ENCODE measurements around the gene SENP7.

The SENP7 gene

DNA sequence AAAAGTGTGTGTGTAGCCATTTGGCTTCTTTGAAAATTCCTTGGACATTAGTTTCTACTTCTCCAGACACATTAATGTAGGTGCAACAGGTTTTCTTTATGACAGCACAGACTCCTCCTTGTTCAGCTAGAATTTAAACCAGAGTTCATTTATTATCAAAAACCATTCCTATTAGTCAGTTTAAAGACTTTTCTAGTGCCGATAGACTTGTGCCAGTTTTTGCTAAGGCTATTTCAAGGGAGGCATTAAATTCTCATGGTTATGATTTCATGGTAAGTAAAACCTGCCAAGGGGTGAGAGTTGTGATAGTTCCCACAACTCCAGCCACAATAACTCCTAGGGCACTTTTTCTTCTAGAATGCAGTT, 20.6 kb upstream of the SENP7 start:
- no peak for DNase-seq (ENCODE audit: extremely low spot score)
- TF ChIP-seq SP1 (IDR thresholded peaks at IDR 0.05) (no peak), CTBP1 (IDR thresholded peaks at IDR 0.05; ENCODE audit: borderline replicate concordance) (no peak), FOXM1 (IDR thresholded peaks at IDR 0.05; ENCODE audit: borderline replicate concordance) (no peak), HDGF (IDR thresholded peaks at IDR 0.05; ENCODE audit: borderline replicate concordance) (no peak), FOXA1 (IDR thresholded peaks at IDR 0.05) (no peak), ZNF384 (IDR thresholded peaks at IDR 0.05) (no peak), BHLHE40 (IDR thresholded peaks at IDR 0.05; ENCODE audit: borderline replicate concordance) (no peak), L3MBTL2 (conservative IDR thresholded peaks at IDR 0.05) (no peak), ARNT (IDR thresholded peaks at IDR 0.05) (no peak), LEF1 (IDR thresholded peaks at IDR 0.05; ENCODE audit: borderline replicate concordance) (no peak), NFRKB (IDR thresholded peaks at IDR 0.05) (no peak), ELF4 (IDR thresholded peaks at IDR 0.05) (no peak), TARDBP (IDR thresholded peaks at IDR 0.05) (no peak), FOXK2 (IDR thresholded peaks at IDR 0.05) (no peak), SUZ12 (IDR thresholded peaks at IDR 0.05) (no peak)
- TF ChIP-seq, protein P1, sequence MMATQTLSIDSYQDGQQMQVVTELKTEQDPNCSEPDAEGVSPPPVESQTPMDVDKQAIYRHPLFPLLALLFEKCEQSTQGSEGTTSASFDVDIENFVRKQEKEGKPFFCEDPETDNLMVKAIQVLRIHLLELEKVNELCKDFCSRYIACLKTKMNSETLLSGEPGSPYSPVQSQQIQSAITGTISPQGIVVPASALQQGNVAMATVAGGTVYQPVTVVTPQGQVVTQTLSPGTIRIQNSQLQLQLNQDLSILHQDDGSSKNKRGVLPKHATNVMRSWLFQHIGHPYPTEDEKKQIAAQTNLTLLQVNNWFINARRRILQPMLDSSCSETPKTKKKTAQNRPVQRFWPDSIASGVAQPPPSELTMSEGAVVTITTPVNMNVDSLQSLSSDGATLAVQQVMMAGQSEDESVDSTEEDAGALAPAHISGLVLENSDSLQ (IDR thresholded peaks at IDR 0.05) = no peak
- CTCF ChIA-PET = no interaction called here
- POLR2A ChIA-PET = no interaction called here

DNA sequence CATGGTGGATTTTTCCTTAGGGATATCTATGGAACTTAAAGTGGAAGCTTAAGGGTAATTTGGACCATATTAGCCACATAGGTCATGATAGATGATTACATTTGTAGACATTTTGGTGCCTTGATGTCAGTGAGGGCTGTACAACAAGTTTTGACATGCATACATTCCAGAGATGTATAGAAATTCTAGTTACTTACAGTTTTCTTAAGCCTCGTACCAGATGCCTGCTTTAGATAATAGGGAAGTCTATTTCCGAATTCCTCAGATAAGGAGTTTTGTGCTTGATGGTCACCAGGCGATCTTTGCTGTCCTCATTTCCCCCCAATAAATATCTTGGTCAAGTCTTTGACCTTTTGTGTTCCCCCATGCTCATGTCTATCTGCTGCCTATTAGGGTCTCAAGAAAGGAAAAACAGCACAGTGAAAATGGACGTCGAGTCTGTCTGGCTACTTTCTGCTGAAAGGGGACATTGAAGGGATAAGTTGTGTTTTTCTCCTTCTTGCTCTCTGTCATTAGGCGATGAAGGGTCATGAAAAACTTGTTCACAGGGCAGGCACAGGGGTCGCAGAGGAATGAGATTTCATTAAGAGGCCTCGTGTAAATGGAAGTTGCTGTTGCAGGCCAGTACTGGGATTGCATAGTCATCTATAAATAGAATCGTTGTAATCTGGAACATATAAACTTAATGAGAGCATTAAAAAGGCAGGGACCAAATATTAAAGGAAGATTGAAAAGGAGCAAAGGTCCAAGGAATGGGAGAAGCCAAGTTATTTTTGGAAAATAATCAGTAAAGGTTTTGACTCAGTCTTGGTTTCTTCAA, 20.0 kb upstream of the SENP7 start:
- TF ChIP-seq LEF1 (IDR thresholded peaks at IDR 0.05; ENCODE audit: borderline replicate concordance) (no peak), ZNF384 (IDR thresholded peaks at IDR 0.05) (no peak), SP1 (IDR thresholded peaks at IDR 0.05) (no peak), L3MBTL2 (conservative IDR thresholded peaks at IDR 0.05) (no peak), SUZ12 (IDR thresholded peaks at IDR 0.05) (no peak), FOXA1 (IDR thresholded peaks at IDR 0.05) (no peak), FOXM1 (IDR thresholded peaks at IDR 0.05; ENCODE audit: borderline replicate concordance) (no peak), TARDBP (IDR thresholded peaks at IDR 0.05) (no peak), CTBP1 (IDR thresholded peaks at IDR 0.05; ENCODE audit: borderline replicate concordance) (no peak), HDGF (IDR thresholded peaks at IDR 0.05; ENCODE audit: borderline replicate concordance) (no peak), FOXK2 (IDR thresholded peaks at IDR 0.05) (no peak), BHLHE40 (IDR thresholded peaks at IDR 0.05; ENCODE audit: borderline replicate concordance) (no peak), NFRKB (IDR thresholded peaks at IDR 0.05) (no peak), ELF4 (IDR thresholded peaks at IDR 0.05) (no peak), ARNT (IDR thresholded peaks at IDR 0.05) (no peak)
- TF ChIP-seq, protein P1 (IDR thresholded peaks at IDR 0.05) = no peak
- no peak for DNase-seq (ENCODE audit: extremely low spot score)
- CTCF ChIA-PET = no interaction called here
- POLR2A ChIA-PET = no interaction called here

DNA sequence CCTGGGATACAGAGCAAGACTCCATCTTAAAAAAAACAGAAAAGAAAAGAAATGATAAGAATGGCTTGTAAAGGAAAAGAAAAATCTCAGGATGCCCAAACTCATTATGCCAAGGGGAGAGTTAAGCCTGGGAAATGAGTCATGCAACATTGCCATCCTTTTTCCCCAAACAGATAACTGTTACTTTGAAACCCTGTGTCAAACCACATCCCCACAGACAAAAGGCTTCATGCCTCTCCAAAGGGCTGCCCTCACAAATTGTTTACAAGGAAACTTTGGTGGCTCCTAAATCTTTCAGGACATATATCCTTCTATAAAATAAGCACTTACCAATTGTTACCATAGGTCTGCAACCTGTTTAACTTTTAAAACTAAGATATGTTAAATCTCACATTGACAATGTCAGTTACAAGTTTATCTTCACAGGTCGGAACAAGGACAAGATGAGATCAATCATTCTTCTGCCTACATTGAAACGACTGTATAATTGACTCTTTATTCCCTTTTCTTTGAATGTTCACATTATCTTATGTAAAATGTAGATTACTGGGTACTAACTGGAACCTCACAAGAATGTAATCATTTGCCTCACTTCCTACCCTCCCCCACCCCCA, 18.6 kb upstream of the SENP7 start:
- ChIA-PET POLR2A (no interaction called here), CTCF (no interaction called here)
- TF ChIP-seq HDGF (IDR thresholded peaks at IDR 0.05; ENCODE audit: borderline replicate concordance) (no peak), FOXK2 (IDR thresholded peaks at IDR 0.05) (no peak), ARNT (IDR thresholded peaks at IDR 0.05) (no peak), SUZ12 (IDR thresholded peaks at IDR 0.05) (no peak), ELF4 (IDR thresholded peaks at IDR 0.05) (no peak), L3MBTL2 (conservative IDR thresholded peaks at IDR 0.05) (no peak), FOXM1 (IDR thresholded peaks at IDR 0.05; ENCODE audit: borderline replicate concordance) (no peak), ZNF384 (IDR thresholded peaks at IDR 0.05) (no peak), SP1 (IDR thresholded peaks at IDR 0.05) (no peak), FOXA1 (IDR thresholded peaks at IDR 0.05) (no peak), TARDBP (IDR thresholded peaks at IDR 0.05) (no peak), LEF1 (IDR thresholded peaks at IDR 0.05; ENCODE audit: borderline replicate concordance) (no peak)
- no peak for DNase-seq (ENCODE audit: extremely low spot score)

- TF ChIP-seq SP1 (IDR thresholded peaks at IDR 0.05) (no peak), HDGF (IDR thresholded peaks at IDR 0.05; ENCODE audit: borderline replicate concordance) (no peak), TARDBP (IDR thresholded peaks at IDR 0.05) (no peak), NFRKB (IDR thresholded peaks at IDR 0.05) (no peak), L3MBTL2 (conservative IDR thresholded peaks at IDR 0.05) (no peak), ELF4 (IDR thresholded peaks at IDR 0.05) (no peak), FOXA1 (IDR thresholded peaks at IDR 0.05) (no peak)
- TF ChIP-seq, protein P1 (IDR thresholded peaks at IDR 0.05) = no peak
- DNase-seq (ENCODE audit: extremely low spot score) = no peak
- ChIA-PET CTCF (no interaction called here), POLR2A (no interaction called here)
Measured at GRCh38 chr3:101530686-101531047, 17.7 kb upstream of the SENP7 start.

DNA sequence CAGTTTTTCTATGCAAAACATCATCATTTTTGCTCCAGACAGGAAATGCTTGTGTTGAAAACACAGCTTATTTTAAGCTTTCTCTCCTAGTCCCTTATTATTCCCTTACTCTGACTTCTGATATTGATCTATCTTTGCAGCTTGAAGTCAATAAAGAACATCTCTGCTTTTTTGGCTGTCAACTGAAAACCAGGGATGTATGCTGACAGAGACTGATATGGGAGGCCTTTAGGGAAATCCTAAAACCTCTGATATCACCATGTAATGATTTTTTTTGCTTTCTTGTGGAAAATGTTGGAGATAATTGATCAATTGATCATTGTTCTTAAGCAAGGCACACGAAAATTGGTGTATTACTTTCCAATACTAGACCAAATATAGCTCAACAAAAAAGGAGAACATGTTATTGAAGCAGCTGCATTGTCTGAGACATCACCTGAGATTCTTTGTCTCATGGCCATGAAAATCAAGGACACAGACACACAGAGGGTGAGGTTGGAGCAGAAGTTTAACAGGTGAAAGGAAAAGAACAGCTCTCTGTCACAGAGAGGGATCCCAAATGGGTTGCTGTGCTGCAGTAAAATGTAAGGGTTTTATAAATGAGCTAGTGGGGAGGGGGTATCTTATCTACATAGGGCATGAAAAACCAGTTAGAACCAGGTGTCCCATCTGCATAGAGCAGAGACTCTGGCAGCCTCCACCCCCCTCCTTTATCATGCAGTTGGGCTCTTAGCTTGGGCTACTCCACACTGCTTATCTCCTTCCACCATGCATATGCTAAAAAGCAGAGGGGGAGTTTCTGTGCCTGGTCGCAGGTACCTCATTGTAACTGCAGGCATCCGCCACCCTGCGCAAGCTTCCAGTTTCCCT, 17.0 kb upstream of the SENP7 start:
- no peak for DNase-seq (ENCODE audit: extremely low spot score)
- ChIA-PET POLR2A (no interaction called here), CTCF (no interaction called here)

More for the DNA sequence above, 17.0 kb upstream of the SENP7 start:
- TF ChIP-seq, protein P1 (IDR thresholded peaks at IDR 0.05) = no peak
- TF ChIP-seq HDGF (IDR thresholded peaks at IDR 0.05; ENCODE audit: borderline replicate concordance) (no peak), FOXK2 (IDR thresholded peaks at IDR 0.05) (no peak), FOXM1 (IDR thresholded peaks at IDR 0.05; ENCODE audit: borderline replicate concordance) (no peak), LEF1 (IDR thresholded peaks at IDR 0.05; ENCODE audit: borderline replicate concordance) (no peak), BHLHE40 (IDR thresholded peaks at IDR 0.05; ENCODE audit: borderline replicate concordance) (no peak), CTBP1 (IDR thresholded peaks at IDR 0.05; ENCODE audit: borderline replicate concordance) (no peak), TARDBP (IDR thresholded peaks at IDR 0.05) (no peak), ARNT (IDR thresholded peaks at IDR 0.05) (no peak)

All from HEK293T (cell line).